GM23248 (cell line): ENCODE results near the gene TAS2R9. TPM values are rescaled to one million over a fixed set of nuclear protein-coding genes. Genes with fewer than 3 reads are reported as not detected.

Experiments used
- DNase-seq: peaks from one replicate; pipeline ENCODE4 v3.0.0-alpha.2; 2015
- H2AFZ ChIP-seq: fragments of 200-600 bp; sonication (generic); 2 replicates; pipeline ENCODE4 v1.6.1; 2016; ENCODE audit warnings: antibody characterized with exemption
- H3F3A ChIP-seq: fragments of 200-600 bp; sonication (generic); 2 replicates; pipeline ENCODE4 v1.6.1; 2016; ENCODE audit warnings: mild to moderate bottlenecking, antibody characterized with exemption, mixed run types; ENCODE audit not compliant: insufficient read depth
- H3K27ac ChIP-seq: fragments of 200-600 bp; sonication (generic); 2 replicates; pipeline ENCODE4 v1.5.1; 2016; ENCODE audit warnings: mild to moderate bottlenecking
- H3K27me3 ChIP-seq: fragments of 200-600 bp; sonication (generic); replicated peaks from 2 replicates; pipeline ENCODE4 v1.6.1; 2016; ENCODE audit warnings: mild to moderate bottlenecking; ENCODE audit not compliant: insufficient read depth
- H3K36me3 ChIP-seq: fragments of 200-600 bp; sonication (generic); 2 replicates; pipeline ENCODE4 v1.6.1; 2016; ENCODE audit warnings: low read depth, mild to moderate bottlenecking
- H3K4me1 ChIP-seq: fragments of 200-600 bp; sonication (generic); 2 replicates; pipeline ENCODE4 v1.6.1; 2016; ENCODE audit warnings: mild to moderate bottlenecking; ENCODE audit not compliant: insufficient read depth
- H3K4me2 ChIP-seq: fragments of 200-600 bp; sonication (generic); one replicate; pipeline ENCODE4 v1.6.1; 2016; ENCODE audit warnings: mild to moderate bottlenecking; ENCODE audit not compliant: unreplicated experiment
- H3K4me3 ChIP-seq: fragments of 200-600 bp; sonication (generic); 2 replicates; pipeline ENCODE4 v1.5.1; 2016; ENCODE audit warnings: mild to moderate bottlenecking
- H3K79me2 ChIP-seq: fragments of 200-600 bp; sonication (generic); 2 replicates; pipeline ENCODE4 v1.6.1; 2016; ENCODE audit warnings: mild to moderate bottlenecking; ENCODE audit not compliant: insufficient read depth
- H3K9ac ChIP-seq: fragments of 200-600 bp; sonication (generic); 2 replicates; pipeline ENCODE4 v1.6.1; 2016; ENCODE audit warnings: mild to moderate bottlenecking
- H3K9me2 ChIP-seq: fragments of 200-600 bp; sonication (generic); 2 replicates; pipeline ENCODE4 v1.6.1; 2016; ENCODE audit warnings: mixed run types, mild to moderate bottlenecking, moderate library complexity; ENCODE audit not compliant: insufficient read depth
- H3K9me3 ChIP-seq: fragments of 200-600 bp; sonication (generic); one replicate; pipeline ENCODE4 v1.6.1; 2017; ENCODE audit warnings: low read depth
- H4K20me1 ChIP-seq: fragments of 200-600 bp; sonication (generic); 2 replicates; pipeline ENCODE4 v1.6.0; 2016; ENCODE audit not compliant: insufficient read depth
- EZH2 ChIP-seq: fragments of 200-600 bp; sonication (generic); IDR thresholded peaks from 2 replicates; pipeline ENCODE4 v1.6.1; 2018; ENCODE audit warnings: antibody characterized with exemption, mild to moderate bottlenecking; ENCODE audit not compliant: insufficient read depth, poor library complexity, severe bottlenecking
- EZH2phosphoT487 ChIP-seq: fragments of 200-600 bp; sonication (generic); IDR thresholded peaks from 2 replicates; pipeline ENCODE4 v1.6.1; 2018; ENCODE audit warnings: antibody characterized with exemption, moderate library complexity, mild to moderate bottlenecking, low read depth; ENCODE audit not compliant: insufficient read depth
- WGBS, 2 experiments: methylation state at CpG; one replicate each; pipeline ENCODE4 v1.1.6; 2015 to 2017; ENCODE audit warnings: low lambda C conversion rate in 2 of 2, low coverage in 1 of 2; ENCODE audit errors: missing lambda C conversion rate in 2 of 2; 5-methylcytosine and 5-hydroxymethylcytosine counted together
- in situ Hi-C: fragments of 300-500 bp; cut with MboI; formaldehyde crosslinking; loops from 2 replicates; pipeline ENCODE4 v1.15.0; 2020
- polyA plus RNA-seq: library from polyadenylated mRNA; unstranded; fragments of >200 nt; fragmentation: Nextera tagmentation; extraction: Ambion mirVana; gene quantifications from 2 replicates; pipeline ENCODE4 v1.2.1, GENCODE V29; 2016
- total RNA-seq: library from RNA; depleted of rRNA; stranded (reverse); fragments of >200 nt; shearing (Covaris generic); gene quantifications from 2 replicates; pipeline ENCODE4 v1.2.3, GENCODE V29; 2014

The TAS2R9 gene
- total and polyA plus RNA-seq, 2 experiments from 2014 or later, result not detected

- no peaks in the 10 kb centered on the region for H3K9me3 ChIP-seq
- H4K20me1 ChIP-seq, result no peaks in the 10 kb centered on the region
- no peak overlapping the region for H3K4me3 ChIP-seq
- no peaks in the 10 kb centered on the region for H3K79me2 ChIP-seq
- H3K4me1 ChIP-seq, result no peaks in the 10 kb centered on the region
- WGBS, 2 experiments, result 65 to 67% methylated on average over 3 of the region's 3 CpGs
- H3K9me2 ChIP-seq, result no peaks in the 10 kb centered on the region
- no peak overlapping the region for H3K9ac ChIP-seq
- H3K4me2 ChIP-seq, result no peak overlapping the region
- H3K27ac ChIP-seq, result no peak overlapping the region
- no peaks in the 10 kb centered on the region for H3K27me3 ChIP-seq
- no peaks in the 10 kb centered on the region for H3K36me3 ChIP-seq
- in situ Hi-C loops, result no loop called here
- no peak overlapping the region for H2AFZ ChIP-seq
- TF ChIP-seq EZH2 (no peak), EZH2phosphoT487 (no peak)
- H3F3A ChIP-seq, result no peaks in the 10 kb centered on the region
- no peak for DNase-seq
These were observed 15.0 kb upstream of the TAS2R9 start for GRCh38 chr12:10824957-10825356.

GRCh38 chr12:10811883-10812536 lies 2.0 kb upstream of the TAS2R9 start:
- Histone ChIP-seq H3K79me2 (no peaks in the 10 kb centered on the region), H3K4me2 (no peak overlapping the region), H3K36me3 (no peaks in the 10 kb centered on the region), H3K27ac (no peak overlapping the region), H3K4me3 (no peak overlapping the region), H2AFZ (no peak overlapping the region), H4K20me1 (no peaks in the 10 kb centered on the region), H3K9ac (no peak overlapping the region), H3K9me3 (no peaks in the 10 kb centered on the region), H3K27me3 (no peaks in the 10 kb centered on the region), H3K4me1 (no peaks in the 10 kb centered on the region), H3K9me2 (no peaks in the 10 kb centered on the region), H3F3A (no peaks in the 10 kb centered on the region)
- in situ Hi-C loops, result no loop called here
- TF ChIP-seq EZH2 (no peak), EZH2phosphoT487 (no peak)
- 62 to 63% methylated on average over 3 of the region's 3 CpGs for WGBS, 2 experiments
- no peak for DNase-seq

GRCh38 chr12:10807186-10807585 lies 2.8 kb downstream of the TAS2R9 start, which contains the start of gene TAS2R8:
Gene TAS2R8 (minus strand): TSS chr12:10807286. CDS start chr12:10806980, 306 bp downstream.
- Histone ChIP-seq H3K27me3 (no peaks in the 10 kb centered on the region), H2AFZ (no peak within 1 kb of the TSS), H3K9ac (no peak within 1 kb of the TSS), H3K4me2 (no peak within 1 kb of the TSS), H3K9me3 (no peaks in the 10 kb centered on the region), H3K36me3 (no peaks in the 10 kb centered on the region), H3K4me3 (no peak within 1 kb of the TSS), H3K4me1 (no peaks in the 10 kb centered on the region), H3K9me2 (no peaks in the 10 kb centered on the region), H4K20me1 (no peaks in the 10 kb centered on the region), H3K27ac (no peak within 1 kb of the TSS), H3F3A (no peaks in the 10 kb centered on the region), H3K79me2 (no peaks in the 10 kb centered on the region)
- DNase-seq, result no peak
- in situ Hi-C loops, result no loop called here
- WGBS, 2 experiments, result 7 to 12% methylated on average over 1 of the region's 1 CpG
- TF ChIP-seq EZH2phosphoT487 (no peak), EZH2 (no peak)

GRCh38 chr12:10802587-10802986 lies 7.4 kb downstream of the TAS2R9 start, which contains the start of gene TAS2R7:
Gene TAS2R7 (minus strand): TSS chr12:10802627. CDS start chr12:10802570, 57 bp downstream.
- H3K79me2 ChIP-seq, result no peaks in the 10 kb centered on the region
- DNase-seq, result no peak
- 0 out of 2 replicates have a peak, but pooled peaks cover 7% of the 10 kb centered on the region for H3K27me3 ChIP-seq
- no peaks in the 10 kb centered on the region for H3K9me2 ChIP-seq
- no peak within 1 kb of the TSS for H3K9ac ChIP-seq
- in situ Hi-C loops, result no loop called here
- H3K4me3 ChIP-seq, result no peak within 1 kb of the TSS
- TF ChIP-seq EZH2phosphoT487, result no peak
- TF ChIP-seq EZH2, result no peak
- WGBS, 2 experiments, result 32 to 38% methylated on average over 4 of the region's 4 CpGs
- H2AFZ ChIP-seq, result no peak within 1 kb of the TSS
- H3K4me1 ChIP-seq, result no peaks in the 10 kb centered on the region
- no peaks in the 10 kb centered on the region for H3K36me3 ChIP-seq
- H3K9me3 ChIP-seq, result no peaks in the 10 kb centered on the region
- no peaks in the 10 kb centered on the region for H4K20me1 ChIP-seq
- no peak within 1 kb of the TSS for H3K4me2 ChIP-seq
- no peaks in the 10 kb centered on the region for H3F3A ChIP-seq
- no peak within 1 kb of the TSS for H3K27ac ChIP-seq
